GM12878 (cell line): ENCODE results near the gene TNFRSF8. TPM values are rescaled to one million over a fixed set of nuclear protein-coding genes. Genes with fewer than 3 reads are reported as not detected.
A peak's percentile ranks its signal among the peaks of the same experiment; 100 is the strongest.

ENCODE experiments used
- ATAC-seq: fragments of 200-7000 bp; cut with Tn5 transposase; 3 replicates; pipeline ENCODE4 v1.9.1; 2020; ENCODE audit warnings: mild to moderate bottlenecking, moderate library complexity
- BruUV-seq: library from RNA; stranded (reverse); fragments of 400-500 nt; replicated peaks from 2 replicates; lab custom pipeline; 2021; lab: Mats Ljungman, UMichigan
- CTCF ChIA-PET: fragments of 300-600 bp; sonication (Branson Sonifier 250); formaldehyde crosslinking; extraction: SDS; loops from one replicate; lab custom pipeline; 2021; ENCODE audit warnings: inconsistent platforms; lab: Yijun Ruan, JAX
- POLR2A ChIA-PET: fragments of 350-600 bp; formaldehyde crosslinking; extraction: SDS; loops from one replicate; lab custom pipeline; 2021; ENCODE audit warnings: inconsistent platforms; lab: Charles Lee
- RAD21 ChIA-PET: fragments of 300-600 bp; sonication (Branson Sonifier 250); formaldehyde crosslinking; loops from one replicate; lab custom pipeline; 2023; ENCODE audit warnings: antibody characterized with exemption; ENCODE audit not compliant: unreplicated experiment; lab: Charles Lee
- SMC1A ChIA-PET: fragments of 300-600 bp; sonication (Branson Sonifier 250); formaldehyde crosslinking; loops from one replicate; lab custom pipeline; 2023; ENCODE audit not compliant: unreplicated experiment, uncharacterized antibody; lab: Charles Lee
- DNase-seq: peaks from one replicate; pipeline ENCODE4 v3.0.0-alpha.2; 2011; ENCODE audit warnings: low read depth, low spot score
- FAIRE-seq: peaks from 3 replicates; lab custom pipeline; 2011; peaks lifted over from hg19 to GRCh38; lab: Jason Lieb, UNC
- H2AFZ ChIP-seq: 2 replicates; pipeline ENCODE4 v1.6.0; 2011; ENCODE audit warnings: low read depth, low read length, control low read depth; ENCODE audit not compliant: control insufficient read depth
- H3K27ac ChIP-seq: 2 replicates; pipeline ENCODE4 v1.5.1; 2011; ENCODE audit warnings: control low read depth; ENCODE audit not compliant: control insufficient read depth, insufficient read depth
- H3K27me3 ChIP-seq, 2 experiments: replicated peaks in 1 of 2; 2 replicates each; pipeline versions ENCODE4 v1.6.0 to v1.6.1; 2011; ENCODE audit warnings: low read length in 1 of 2; ENCODE audit not compliant: control insufficient read depth in 2 of 2, insufficient read depth in 2 of 2
- H3K36me3 ChIP-seq, 2 experiments: 2 replicates each; pipeline ENCODE4 v1.5.1; 2011; ENCODE audit warnings: low read length in 1 of 2; ENCODE audit not compliant: control insufficient read depth in 2 of 2, insufficient read depth in 2 of 2
- H3K4me1 ChIP-seq: 2 replicates; pipeline ENCODE4 v1.6.1; 2011; ENCODE audit warnings: mild to moderate bottlenecking, low read length, moderate library complexity, mixed read lengths; ENCODE audit not compliant: control insufficient read depth, insufficient read depth
- H3K4me2 ChIP-seq: 2 replicates; pipeline ENCODE4 v1.6.0; 2011; ENCODE audit warnings: control low read depth; ENCODE audit not compliant: control insufficient read depth, insufficient read depth
- H3K4me3 ChIP-seq: fragments of 200-600 bp; sonication (generic); 2 replicates; pipeline ENCODE4 v1.5.1; 2016
- H3K79me2 ChIP-seq: 2 replicates; pipeline ENCODE4 v1.6.0; 2011; ENCODE audit warnings: low read length; ENCODE audit not compliant: control insufficient read depth, insufficient read depth
- H3K9ac ChIP-seq: 2 replicates; pipeline ENCODE4 v1.8.0; 2011; ENCODE audit warnings: low read length, control low read depth, mixed read lengths; ENCODE audit not compliant: control insufficient read depth, insufficient read depth
- H3K9me3 ChIP-seq: replicated peaks from 3 replicates; pipeline ENCODE4 v1.5.1; 2011; ENCODE audit warnings: mild to moderate bottlenecking, low read length; ENCODE audit not compliant: control insufficient read depth, insufficient read depth
- H4K20me1 ChIP-seq: 2 replicates; pipeline ENCODE4 v1.6.0; 2011; ENCODE audit not compliant: control insufficient read depth, insufficient read depth
- ASH2L ChIP-seq: fragments of 300-600, 200-600 bp; sonication (generic); IDR thresholded peaks from 2 replicates; pipeline ENCODE4 v1.6.1; 2017; ENCODE audit warnings: low read depth, mild to moderate bottlenecking, borderline replicate concordance
- BHLHE40 ChIP-seq, 2 experiments: fragments of 450-650 bp in 1 of 2; IDR thresholded peaks; 2 replicates each; pipeline ENCODE4 v1.6.1; 2011 to 2017; ENCODE audit warnings: low read depth in 2 of 2, borderline replicate concordance in 1 of 2, improper control_type of control experiment in 1 of 2, low read length in 1 of 2, mild to moderate bottlenecking in 1 of 2
- HDGF ChIP-seq: fragments of 450-650 bp; IDR thresholded peaks from 2 replicates; pipeline ENCODE4 v1.6.1; 2016; ENCODE audit warnings: antibody characterized with exemption
- MTA2 ChIP-seq: fragments of 450-650 bp; IDR thresholded peaks from 2 replicates; pipeline ENCODE4 v1.6.1; 2016; ENCODE audit warnings: low read depth, mild to moderate bottlenecking, moderate library complexity
- NR2F1 ChIP-seq: fragments of 450-650 bp; conservative IDR thresholded peaks from 2 replicates; pipeline ENCODE4 v1.6.1; 2017; ENCODE audit warnings: mild to moderate bottlenecking
- whole genome bisulfite sequencing: methylation state at CpG from one replicate; pipeline ENCODE4 v1.1.6; 2016; ENCODE audit warnings: low lambda C conversion rate; ENCODE audit not compliant: insufficient replicate concordance, insufficient coverage; ENCODE audit errors: missing lambda C conversion rate; 5-methylcytosine and 5-hydroxymethylcytosine counted together
- in situ Hi-C: fragments of 300-500 bp; cut with MboI; formaldehyde crosslinking; loops from 9 replicates; pipeline ENCODE4 v1.14.3; 2018; ENCODE audit warnings: mixed read lengths
- intact Hi-C: fragments of 100-400 bp; cut with micrococcal nuclease; formaldehyde crosslinking; loops from one replicate; pipeline ENCODE4 v1.14.2; 2022; ENCODE audit not compliant: unreplicated experiment
- polyA plus RNA-seq, 11 experiments: library from polyadenylated mRNA; depleted of rRNA in 4 of 11; unstranded in 6 of 11; stranded (reverse) in 5 of 11; fragments of >200 nt; fragmentation: Nextera tagmentation in 4 of 11; fragmentation: Illumina TruSeq in 1 of 11; extraction: Ambion mirVana in 4 of 11; extraction: Trizol in 1 of 11; gene quantifications; 1 replicate in 1 of 11; 2 replicates in 10 of 11; pipeline versions ENCODE4 v1.2.1 to v1.2.3, GENCODE V29; 2011 to 2016; ENCODE audit warnings: inconsistent platforms in 2 of 11, missing spikeins in 2 of 11, low read depth in 1 of 11
- total RNA-seq, 4 experiments: library from RNA; depleted of rRNA in 3 of 4; stranded (reverse); fragments of >200 nt in 3 of 4; fragmentation: Illumina TruSeq in 1 of 4; extraction: Trizol in 1 of 4; gene quantifications; 2 replicates each; pipeline versions ENCODE4 v1.2.1 to v1.2.3, GENCODE V29; 2013 to 2021
- TF ChIP-seq, protein P1 (sequence below): fragments of 450-650 bp; IDR thresholded peaks from 2 replicates; pipeline ENCODE4 v1.6.1; 2017; ENCODE audit warnings: mild to moderate bottlenecking, moderate library complexity
- TF ChIP-seq, protein P2 (sequence below): fragments of 450-650 bp; IDR thresholded peaks from 2 replicates; pipeline ENCODE4 v1.6.1; 2016; ENCODE audit warnings: mild to moderate bottlenecking

The TNFRSF8 gene
- total and polyA plus RNA-seq, 10 of the 15 experiments (the other 5 are each of a cell fraction or from before 2014, with no cell fraction given) = 9.8 to 114 (median 58.8) TPM

DNA sequence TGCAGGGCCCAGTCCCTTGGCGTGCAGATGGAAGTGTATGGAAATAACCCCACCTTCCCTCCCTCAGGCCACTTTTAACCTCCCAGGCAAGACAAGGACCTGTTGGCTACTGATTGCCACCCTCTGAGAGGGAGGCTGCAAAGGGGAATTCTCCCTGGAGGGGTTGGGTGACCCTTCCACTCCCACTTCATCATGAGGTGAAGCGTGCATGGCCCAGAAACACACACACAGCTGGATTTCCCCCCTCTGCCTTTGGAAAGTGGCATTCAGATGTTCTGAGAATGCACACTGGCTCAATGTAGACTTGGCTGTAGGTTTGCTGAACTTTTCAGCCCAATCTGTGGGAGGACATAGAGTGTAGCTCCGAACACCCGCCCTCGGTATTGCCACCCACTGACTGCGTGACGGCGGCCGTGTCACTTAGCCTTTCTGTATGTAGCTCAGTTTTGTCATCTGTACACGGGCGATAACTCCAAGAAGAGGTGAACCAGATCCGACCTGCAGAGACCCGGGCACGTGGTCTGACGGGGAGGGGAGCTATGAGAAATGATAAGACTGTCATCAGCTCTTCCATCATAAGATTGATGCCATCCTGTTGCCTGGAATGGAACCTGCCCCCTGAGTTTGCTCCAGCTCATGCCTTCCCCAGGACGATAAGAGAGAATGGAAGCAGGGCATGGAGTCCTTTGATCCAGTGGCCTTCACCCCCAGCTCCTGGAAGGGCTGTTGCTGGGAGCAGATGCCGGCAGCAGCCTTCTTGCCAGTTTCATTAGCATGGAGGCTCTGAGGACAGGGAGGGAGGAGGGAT lies 24.5 kb upstream of the TNFRSF8 start:
- ATAC-seq (no peak), DNase-seq (no peak), FAIRE-seq (no peak)
- CTCF ChIA-PET = interaction anchor here (0.6 to 5.5 kb wide), 13 partner anchors 9 to 59 kb away, joined by 3 to 53 read pairs (median 4); partner anchors contain the start of genes MFN2 and MIIP
- in situ Hi-C loops (no loop called here), intact Hi-C loops (loop anchor here (2.0 kb wide), 1 partner anchor 20 kb away; the partner anchor contains the start of gene MIIP)
- H3K36me3 ChIP-seq = no peaks in the 10 kb centered on the region; a peak in 1 of 4 replicates
- no peak overlapping the region for H3K9ac ChIP-seq
- no peaks in the 10 kb centered on the region for H4K20me1 ChIP-seq
- WGBS = 78% methylated on average over 17 of the region's 17 CpGs
- no peak overlapping the region for H3K4me3 ChIP-seq
- no peak overlapping the region; the same call in 1 of the 2 replicates for H3K27ac ChIP-seq
- no peaks in the 10 kb centered on the region for H3K27me3 ChIP-seq
- H3K4me2 ChIP-seq = no peak overlapping the region
- RAD21 ChIA-PET = interaction anchor here (1.0 to 7.6 kb wide), 11 partner anchors 11 to 129 kb away, joined by 4 to 70 read pairs (median 8); partner anchors contain the start of genes MIIP and TNFRSF8
- BruUV-seq = no TSS peak
- SMC1A ChIA-PET = interaction anchor here (0.7 to 7.0 kb wide), 18 partner anchors 8 to 130 kb away, joined by 3 to 97 read pairs (median 4); partner anchors contain the start of genes MFN2 and MIIP
- no peaks in the 10 kb centered on the region for H3K9me3 ChIP-seq
- H2AFZ ChIP-seq = no peak overlapping the region
- TF ChIP-seq, protein P1, sequence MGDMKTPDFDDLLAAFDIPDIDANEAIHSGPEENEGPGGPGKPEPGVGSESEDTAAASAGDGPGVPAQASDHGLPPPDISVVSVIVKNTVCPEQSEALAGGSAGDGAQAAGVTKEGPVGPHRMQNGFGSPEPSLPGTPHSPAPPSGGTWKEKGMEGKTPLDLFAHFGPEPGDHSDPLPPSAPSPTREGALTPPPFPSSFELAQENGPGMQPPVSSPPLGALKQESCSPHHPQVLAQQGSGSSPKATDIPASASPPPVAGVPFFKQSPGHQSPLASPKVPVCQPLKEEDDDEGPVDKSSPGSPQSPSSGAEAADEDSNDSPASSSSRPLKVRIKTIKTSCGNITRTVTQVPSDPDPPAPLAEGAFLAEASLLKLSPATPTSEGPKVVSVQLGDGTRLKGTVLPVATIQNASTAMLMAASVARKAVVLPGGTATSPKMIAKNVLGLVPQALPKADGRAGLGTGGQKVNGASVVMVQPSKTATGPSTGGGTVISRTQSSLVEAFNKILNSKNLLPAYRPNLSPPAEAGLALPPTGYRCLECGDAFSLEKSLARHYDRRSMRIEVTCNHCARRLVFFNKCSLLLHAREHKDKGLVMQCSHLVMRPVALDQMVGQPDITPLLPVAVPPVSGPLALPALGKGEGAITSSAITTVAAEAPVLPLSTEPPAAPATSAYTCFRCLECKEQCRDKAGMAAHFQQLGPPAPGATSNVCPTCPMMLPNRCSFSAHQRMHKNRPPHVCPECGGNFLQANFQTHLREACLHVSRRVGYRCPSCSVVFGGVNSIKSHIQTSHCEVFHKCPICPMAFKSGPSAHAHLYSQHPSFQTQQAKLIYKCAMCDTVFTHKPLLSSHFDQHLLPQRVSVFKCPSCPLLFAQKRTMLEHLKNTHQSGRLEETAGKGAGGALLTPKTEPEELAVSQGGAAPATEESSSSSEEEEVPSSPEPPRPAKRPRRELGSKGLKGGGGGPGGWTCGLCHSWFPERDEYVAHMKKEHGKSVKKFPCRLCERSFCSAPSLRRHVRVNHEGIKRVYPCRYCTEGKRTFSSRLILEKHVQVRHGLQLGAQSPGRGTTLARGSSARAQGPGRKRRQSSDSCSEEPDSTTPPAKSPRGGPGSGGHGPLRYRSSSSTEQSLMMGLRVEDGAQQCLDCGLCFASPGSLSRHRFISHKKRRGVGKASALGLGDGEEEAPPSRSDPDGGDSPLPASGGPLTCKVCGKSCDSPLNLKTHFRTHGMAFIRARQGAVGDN = 0 out of 2 replicates have a peak, but pooled peaks have one; percentile 29
- 0 out of 2 replicates have a peak, but pooled peaks have one; percentile 26 for TF ChIP-seq NR2F1
- TF ChIP-seq, protein P2, sequence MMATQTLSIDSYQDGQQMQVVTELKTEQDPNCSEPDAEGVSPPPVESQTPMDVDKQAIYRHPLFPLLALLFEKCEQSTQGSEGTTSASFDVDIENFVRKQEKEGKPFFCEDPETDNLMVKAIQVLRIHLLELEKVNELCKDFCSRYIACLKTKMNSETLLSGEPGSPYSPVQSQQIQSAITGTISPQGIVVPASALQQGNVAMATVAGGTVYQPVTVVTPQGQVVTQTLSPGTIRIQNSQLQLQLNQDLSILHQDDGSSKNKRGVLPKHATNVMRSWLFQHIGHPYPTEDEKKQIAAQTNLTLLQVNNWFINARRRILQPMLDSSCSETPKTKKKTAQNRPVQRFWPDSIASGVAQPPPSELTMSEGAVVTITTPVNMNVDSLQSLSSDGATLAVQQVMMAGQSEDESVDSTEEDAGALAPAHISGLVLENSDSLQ = no peak
- peak; percentile 10; the same call in 1 of the 2 replicates for TF ChIP-seq MTA2
- TF ChIP-seq BHLHE40 (IDR thresholded peaks at IDR 0.05; ENCODE audit: borderline replicate concordance in 1 of 2, low read depth in 2 of 2, low read length in 1 of 2) = peak in 1 of 2 experiments; percentile 42; a peak in 1 of 4 replicates
- TF ChIP-seq ASH2L = no peak
- 0 out of 2 replicates have a peak, but pooled peaks have one; percentile 25 for TF ChIP-seq HDGF
- POLR2A ChIA-PET = interaction anchor here (0.6 to 5.5 kb wide), 15 partner anchors 9 to 129 kb away, joined by 3 to 57 read pairs (median 7); partner anchors contain the start of genes MFN2 and MIIP
- peaks cover 35% of the 10 kb centered on the region for H3K4me1 ChIP-seq
- H3K79me2 ChIP-seq = no peaks in the 10 kb centered on the region
